HG03457 (cell line): Measurements from ENCODE around the gene FUT3.
A peak's percentile ranks its signal among the peaks of the same experiment; 100 is the strongest.
"Not testable (repeated sequence)": the region's sequence is repeated elsewhere in the genome, so short reads cannot be mapped to it uniquely, and the experiment has no call there.

ENCODE experiments used
- ATAC-seq: cut with Tn5 transposase; IDR thresholded peaks from one replicate; pipeline ENCODE4 v1.9.1; 2021; ENCODE audit warnings: moderate number of reproducible peaks; ENCODE audit not compliant: unreplicated experiment

FUT3 gene

GRCh38 chr19:5850189-5850588 lies 1.1 kb downstream of the FUT3 start:
- no peak for ATAC-seq

- ATAC-seq: not testable (repeated sequence)
These were observed 2.6 kb downstream of the FUT3 start for GRCh38 chr19:5848621-5849020.

GRCh38 chr19:5847846-5848245 lies 3.4 kb downstream of the FUT3 start:
- not testable (repeated sequence) for ATAC-seq

- ATAC-seq: no peak
These were observed 6.5 kb downstream of the FUT3 start for GRCh38 chr19:5844456-5845433.

GRCh38 chr19:5843295-5843927 lies 7.8 kb downstream of the FUT3 start:
- no peak for ATAC-seq

GRCh38 chr19:5841735-5842111 lies 9.5 kb downstream of the FUT3 start:
- not testable (repeated sequence) for ATAC-seq

- no peak for ATAC-seq
These were observed 11.9 kb downstream of the FUT3 start, which contains the start of gene FUT6 for GRCh38 chr19:5839065-5840017. Gene FUT6 (minus strand): TSS chr19:5839702. CDS start chr19:5832567, 7,135 bp downstream.

GRCh38 chr19:5838353-5839064 lies 12.7 kb downstream of the FUT3 start:
- ATAC-seq: no peak

- ATAC-seq: no peak
These were observed 13.4 kb downstream of the FUT3 start for GRCh38 chr19:5837761-5838352.

GRCh38 chr19:5832527-5833216 lies 18.6 kb downstream of the FUT3 start:
- ATAC-seq: no peak

GRCh38 chr19:5832061-5832460 lies 19.2 kb downstream of the FUT3 start:
- ATAC-seq: no peak

- ATAC-seq: no peak
These were observed 20.1 kb downstream of the FUT3 start for GRCh38 chr19:5831159-5831558.

GRCh38 chr19:5829567-5830310 lies 21.5 kb downstream of the FUT3 start:
- no peak for ATAC-seq

GRCh38 chr19:5828661-5829566 lies 22.3 kb downstream of the FUT3 start:
- ATAC-seq: no peak

GRCh38 chr19:5827891-5828660 lies 23.2 kb downstream of the FUT3 start:
- peak; percentile 39 for ATAC-seq

GRCh38 chr19:5827342-5827890 lies 23.8 kb downstream of the FUT3 start:
- ATAC-seq: no peak
